Measurements from ENCODE around the gene LARP1B.

DNA sequence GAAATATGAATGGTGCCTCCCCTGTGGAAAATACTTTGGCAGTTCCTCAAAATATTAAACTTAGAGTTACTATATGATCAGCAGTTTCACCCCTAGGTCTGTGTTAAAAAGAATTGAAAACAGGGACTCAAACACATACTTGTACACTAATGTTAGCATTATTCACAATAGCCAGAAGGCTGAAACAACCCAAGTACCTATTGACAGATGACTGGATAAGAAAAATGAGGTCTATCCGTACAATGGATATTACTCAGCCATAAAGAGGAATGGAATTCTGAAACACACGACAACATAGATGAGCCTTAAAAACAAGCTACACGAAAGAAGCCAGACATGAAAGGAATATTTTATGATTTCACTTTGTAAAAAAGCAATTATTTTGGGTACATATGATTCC lies 171.6 kb downstream of the LARP1B start:
- TF ChIP-seq, protein P1, sequence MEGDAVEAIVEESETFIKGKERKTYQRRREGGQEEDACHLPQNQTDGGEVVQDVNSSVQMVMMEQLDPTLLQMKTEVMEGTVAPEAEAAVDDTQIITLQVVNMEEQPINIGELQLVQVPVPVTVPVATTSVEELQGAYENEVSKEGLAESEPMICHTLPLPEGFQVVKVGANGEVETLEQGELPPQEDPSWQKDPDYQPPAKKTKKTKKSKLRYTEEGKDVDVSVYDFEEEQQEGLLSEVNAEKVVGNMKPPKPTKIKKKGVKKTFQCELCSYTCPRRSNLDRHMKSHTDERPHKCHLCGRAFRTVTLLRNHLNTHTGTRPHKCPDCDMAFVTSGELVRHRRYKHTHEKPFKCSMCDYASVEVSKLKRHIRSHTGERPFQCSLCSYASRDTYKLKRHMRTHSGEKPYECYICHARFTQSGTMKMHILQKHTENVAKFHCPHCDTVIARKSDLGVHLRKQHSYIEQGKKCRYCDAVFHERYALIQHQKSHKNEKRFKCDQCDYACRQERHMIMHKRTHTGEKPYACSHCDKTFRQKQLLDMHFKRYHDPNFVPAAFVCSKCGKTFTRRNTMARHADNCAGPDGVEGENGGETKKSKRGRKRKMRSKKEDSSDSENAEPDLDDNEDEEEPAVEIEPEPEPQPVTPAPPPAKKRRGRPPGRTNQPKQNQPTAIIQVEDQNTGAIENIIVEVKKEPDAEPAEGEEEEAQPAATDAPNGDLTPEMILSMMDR (IDR thresholded peaks at IDR 0.05), result no peak
- TF ChIP-seq POLR2AphosphoS5 (IDR thresholded peaks at IDR 0.05), result no peak
